Right lobe of liver (tissue), 4 donors: ENCODE data around the gene DPYD.

Source experiments
- CTCF ChIP-seq, 4 donors: fragments of 200-600 bp in 3 of 4; fragments of 450-650 bp in 1 of 4; IDR thresholded peaks; one replicate each; pipeline versions ENCODE4 v1.5.1 to v1.8.0; 2016 to 2022; ENCODE audit warnings: antibody characterized with exemption in 4 of 4, mild to moderate bottlenecking in 2 of 4
- POLR2A ChIP-seq: fragments of 450-650 bp; IDR thresholded peaks from one replicate; pipeline ENCODE4 v1.6.1; 2017; ENCODE audit warnings: antibody characterized with exemption, mild to moderate bottlenecking
- donor health status: DM: no; HTN: no; CAD: no.
- donor health status: DM: no; HTN: no; CAD: no.
- donor health status: DM: no; HTN: yes; CAD: no.

DNA sequence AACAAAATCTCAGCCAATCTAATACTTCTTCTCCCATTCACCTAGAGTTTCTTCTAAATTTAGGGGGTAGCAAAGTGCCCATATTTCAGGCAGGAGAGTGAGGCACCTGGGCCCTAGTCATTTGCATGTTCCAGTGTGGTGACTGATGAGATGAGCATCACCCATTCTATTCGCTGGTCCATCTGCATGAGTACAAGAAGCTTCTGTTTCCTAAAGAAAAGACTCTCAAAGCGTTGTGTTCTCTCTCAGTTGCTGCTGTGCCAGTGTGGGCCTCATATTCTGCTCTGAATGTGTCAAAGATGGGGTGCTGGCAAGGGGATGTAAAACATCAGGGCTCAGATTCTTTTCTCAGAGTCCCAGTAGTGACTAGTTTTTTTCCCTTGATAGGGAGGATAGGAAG, 16.1 kb upstream of the DPYD start:
- TF ChIP-seq CTCF (IDR thresholded peaks at IDR 0.05) (no peak), POLR2A (no peak)
